Stimulated activated CD8-positive, alpha-beta memory T cell treated with anti-CD3 and anti-CD28 coated beads, Interleukin-2, amount 100 ng/mL, for 1 hour (primary cell): ENCODE results near the gene CBFB.

Experiments used
- DNase-seq, 2 donors: peaks; one replicate each; pipeline ENCODE4 v3.0.0-alpha.2; 2020; ENCODE audit warnings: low read depth in 2 of 2

The CBFB gene

GRCh38 chr16:67016681-67017420 is 12.1 kb upstream of the CBFB start:
- no peak for DNase-seq

GRCh38 chr16:67017421-67017750 is 11.6 kb upstream of the CBFB start:
- DNase-seq, result no peak

DNA sequence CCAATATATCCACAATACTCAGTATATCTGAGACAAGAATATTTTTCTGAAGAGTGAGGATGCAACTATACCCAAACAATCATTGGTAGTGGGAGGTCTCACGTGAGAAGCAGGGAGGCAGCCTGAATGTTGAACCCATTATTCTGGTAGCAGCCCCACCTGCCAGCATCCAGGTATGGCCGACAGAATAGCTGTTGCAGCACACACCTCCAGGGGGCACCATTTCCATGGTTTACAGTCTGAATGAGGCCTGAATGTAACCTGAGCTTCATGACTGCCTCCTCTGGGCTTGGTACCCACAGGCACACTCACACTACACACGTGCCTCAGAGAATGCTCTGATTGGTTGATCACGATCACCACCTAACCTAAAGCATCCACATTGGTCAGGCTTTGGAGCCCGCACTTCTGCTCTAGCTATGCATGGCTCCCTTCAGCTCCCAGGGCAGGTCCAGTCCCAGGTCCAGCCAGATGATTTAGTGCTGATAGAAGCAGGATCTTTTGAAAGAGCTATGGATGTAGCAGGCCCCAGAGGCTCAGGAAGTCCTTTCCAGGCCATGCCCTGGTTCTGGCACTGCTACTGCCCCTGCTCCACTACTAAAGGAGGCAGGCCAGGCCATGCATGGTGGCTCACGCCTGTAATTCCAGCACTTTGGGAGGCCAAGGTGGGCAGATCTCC is 11.0 kb upstream of the CBFB start:
- peak; percentile 52 to 69 for DNase-seq

- DNase-seq, result no peak
Measured at GRCh38 chr16:67019171-67019570, 9.8 kb upstream of the CBFB start.

DNA sequence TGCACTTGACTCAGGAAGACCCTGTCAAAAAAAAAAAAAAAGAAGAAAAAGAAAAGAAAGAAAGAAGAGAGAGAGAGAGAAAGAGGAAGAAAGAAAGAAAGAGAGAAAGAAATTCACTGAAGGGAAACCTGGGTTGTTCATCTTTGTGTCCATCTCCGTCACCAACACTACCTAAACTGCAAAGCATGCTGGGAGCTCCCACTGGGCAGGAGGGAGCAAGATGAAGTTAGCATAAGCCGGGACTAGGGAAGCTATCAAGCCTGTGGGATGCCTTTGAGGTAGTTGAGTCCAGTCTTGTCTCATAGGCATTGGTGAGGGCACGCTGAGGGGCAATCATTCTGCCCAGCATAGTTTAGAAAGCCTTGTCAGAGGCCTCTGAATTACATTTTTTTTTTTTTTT is 7.6 kb upstream of the CBFB start:
- DNase-seq, result no peak

GRCh38 chr16:67022531-67023214 is 6.3 kb upstream of the CBFB start:
- DNase-seq, result no peak

- no peak for DNase-seq
Measured at GRCh38 chr16:67023689-67024088, 5.3 kb upstream of the CBFB start.

GRCh38 chr16:67024384-67025209 is 4.4 kb upstream of the CBFB start:
- DNase-seq, result no peak

GRCh38 chr16:67025210-67025550 is 3.8 kb upstream of the CBFB start:
- no peak for DNase-seq

DNA sequence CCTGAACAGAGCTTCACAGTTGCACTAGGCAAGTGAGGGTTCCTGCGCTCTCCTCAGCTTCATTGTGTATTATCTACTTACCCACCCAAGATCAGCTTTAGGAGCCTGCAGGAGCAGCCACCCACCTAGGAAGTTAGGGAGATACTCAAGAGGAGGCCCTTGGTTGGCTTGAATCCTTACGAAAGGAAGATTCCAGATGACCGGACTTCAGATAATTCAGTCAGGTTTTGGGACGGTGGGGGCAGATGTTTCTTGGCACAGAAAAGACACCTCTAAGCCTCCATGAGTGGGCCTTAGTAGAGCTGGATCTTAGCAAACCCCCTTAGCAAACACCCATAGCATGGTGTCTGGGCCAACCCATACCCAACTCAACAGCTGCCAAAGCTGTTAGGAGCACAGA is 2.4 kb upstream of the CBFB start:
- no peak for DNase-seq

- no peak for DNase-seq
Measured at GRCh38 chr16:67027046-67027445, 1.9 kb upstream of the CBFB start.

DNA sequence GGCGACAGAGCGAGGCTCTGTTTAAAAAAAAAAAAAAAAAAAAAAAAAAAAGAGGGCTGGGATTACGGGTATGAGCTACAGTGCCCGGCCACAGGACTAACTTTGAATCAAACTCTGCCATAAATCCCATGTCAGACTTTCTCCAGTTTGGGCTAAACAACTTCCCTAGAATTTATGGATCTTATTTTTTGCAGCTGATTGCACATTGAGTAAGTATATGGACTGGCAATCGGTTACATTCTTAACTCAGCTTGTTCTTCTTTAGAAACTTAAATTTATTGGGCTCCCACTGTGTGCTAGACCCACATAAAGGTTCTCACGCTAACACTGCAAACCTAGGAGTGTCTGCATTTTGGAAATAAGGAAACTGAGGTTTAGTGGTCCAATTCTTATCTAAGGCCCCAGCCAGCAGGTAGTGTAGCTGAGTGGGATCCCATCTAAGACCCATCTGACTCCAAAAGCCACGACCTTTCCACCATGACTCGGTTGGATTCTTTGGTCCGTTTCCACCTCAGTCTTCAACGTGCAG is 718 bp upstream of the CBFB start:
- DNase-seq, result no peak

DNA sequence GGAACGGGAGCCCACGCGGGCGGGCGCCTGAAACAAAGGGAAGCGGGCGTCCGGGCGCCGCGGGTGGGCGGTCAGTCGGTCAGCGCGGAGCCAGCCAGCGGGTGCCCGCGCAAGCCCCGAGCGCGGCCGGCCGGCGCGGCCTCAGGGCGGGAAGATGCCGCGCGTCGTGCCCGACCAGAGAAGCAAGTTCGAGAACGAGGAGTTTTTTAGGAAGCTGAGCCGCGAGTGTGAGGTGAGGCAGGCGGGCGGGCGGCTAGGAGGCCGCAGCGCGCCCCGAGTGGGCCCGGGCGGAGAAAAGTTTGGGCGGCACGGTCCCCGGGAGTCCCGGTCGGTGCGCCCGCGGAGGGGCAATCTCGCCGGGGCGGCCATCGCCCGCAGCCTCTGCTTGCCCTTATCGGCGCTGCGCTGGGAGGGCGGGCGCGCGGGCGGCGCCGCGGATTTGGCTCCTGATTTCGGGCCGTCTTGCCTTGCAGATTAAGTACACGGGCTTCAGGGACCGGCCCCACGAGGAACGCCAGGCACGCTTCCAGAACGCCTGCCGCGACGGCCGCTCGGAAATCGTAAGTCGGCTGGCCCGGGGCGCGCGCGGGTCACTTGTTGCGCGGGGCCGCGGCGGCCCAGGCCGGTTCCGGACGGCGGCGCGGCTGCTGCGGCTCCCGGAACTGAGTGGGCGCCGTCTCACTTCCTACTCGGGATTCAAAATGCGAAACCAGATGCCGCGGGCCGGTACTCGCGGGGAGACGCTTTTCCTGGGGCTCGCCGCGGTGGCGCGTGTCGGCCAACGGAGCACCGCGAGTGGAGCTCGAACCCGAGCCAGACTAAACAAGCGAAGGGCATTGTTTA is 526 bp downstream of the CBFB start:
- peak; percentile 20 to 33 for DNase-seq

GRCh38 chr16:67030221-67030962 is 1.4 kb downstream of the CBFB start:
- DNase-seq, result no peak

DNA sequence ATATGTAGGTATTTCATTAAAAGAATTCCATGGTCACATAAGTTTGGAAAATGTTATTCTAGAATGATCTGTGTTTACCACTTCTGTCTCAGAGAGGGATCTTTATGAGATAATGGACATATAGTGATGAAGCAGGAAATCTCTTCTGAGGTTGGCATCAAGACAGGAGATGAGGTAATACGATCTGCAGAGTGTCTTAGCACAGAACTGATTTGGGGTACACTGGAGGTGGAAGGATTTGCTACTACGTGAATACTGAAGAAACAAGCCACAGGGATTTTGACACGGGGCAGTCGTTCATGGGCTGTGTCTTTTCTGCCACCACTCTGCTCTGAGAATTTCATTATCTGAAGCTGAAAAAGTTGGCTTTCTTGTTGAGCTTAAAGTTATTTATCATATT is 5.5 kb downstream of the CBFB start:
- DNase-seq, result no peak

GRCh38 chr16:67035364-67035763 is 6.4 kb downstream of the CBFB start:
- DNase-seq, result no peak

DNA sequence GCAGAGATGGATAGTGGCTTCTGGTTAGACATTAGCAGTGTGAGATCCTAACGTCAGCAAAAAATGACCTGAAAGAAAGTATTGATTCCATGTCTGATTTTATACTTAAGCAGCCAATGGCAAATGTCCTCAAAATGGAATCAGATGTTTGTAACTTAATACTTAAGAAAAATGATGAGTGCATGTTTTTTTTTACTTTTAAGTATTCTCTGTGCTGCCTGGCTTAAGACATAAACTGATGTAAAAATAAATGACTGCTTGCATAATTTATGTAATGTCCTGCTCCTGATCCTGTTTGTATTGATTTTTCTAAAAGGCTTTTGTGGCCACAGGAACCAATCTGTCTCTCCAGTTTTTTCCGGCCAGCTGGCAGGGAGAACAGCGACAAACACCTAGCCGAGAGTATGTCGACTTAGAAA is 7.4 kb downstream of the CBFB start:
- no peak for DNase-seq

DNA sequence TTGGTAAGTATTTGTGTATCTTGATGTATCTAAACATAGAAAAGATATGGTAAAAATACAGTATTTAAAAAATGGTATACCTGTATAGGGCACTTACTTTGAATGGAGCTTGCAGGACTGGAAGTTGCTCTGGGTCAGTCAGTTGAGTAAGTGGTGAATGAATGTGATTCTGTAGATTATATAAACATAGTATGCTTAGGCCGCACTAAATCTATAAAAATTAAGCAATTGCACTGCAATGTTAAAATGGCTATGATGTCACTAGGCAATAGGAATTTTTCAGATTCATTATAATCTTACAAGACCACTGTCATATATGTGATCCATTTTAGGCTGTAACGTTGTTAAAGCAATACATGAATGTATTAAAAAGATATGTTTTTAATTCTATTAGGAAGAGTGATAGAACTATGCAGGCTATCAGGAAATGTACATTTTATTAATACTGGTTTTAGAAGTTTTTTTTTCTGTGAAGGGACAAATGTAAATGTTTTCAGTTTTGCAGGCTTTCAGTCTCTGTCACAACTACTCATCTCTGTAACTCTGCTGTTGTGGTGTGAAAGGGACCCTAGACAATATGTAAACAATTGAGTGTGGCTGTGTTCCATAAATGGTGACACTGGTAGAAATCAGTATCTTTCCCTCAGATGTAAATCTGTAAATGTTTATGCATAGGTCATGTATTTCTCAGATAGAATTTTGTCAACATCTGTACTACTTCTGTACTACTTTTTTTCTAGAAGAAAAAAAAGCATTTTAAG is 10.5 kb downstream of the CBFB start:
- no peak for DNase-seq

GRCh38 chr16:67040166-67040565 is 11.2 kb downstream of the CBFB start:
- DNase-seq, result no peak

GRCh38 chr16:67040906-67041305 is 12.0 kb downstream of the CBFB start:
- no peak for DNase-seq
